Measurements from ENCODE around the gene IDE.

DNA sequence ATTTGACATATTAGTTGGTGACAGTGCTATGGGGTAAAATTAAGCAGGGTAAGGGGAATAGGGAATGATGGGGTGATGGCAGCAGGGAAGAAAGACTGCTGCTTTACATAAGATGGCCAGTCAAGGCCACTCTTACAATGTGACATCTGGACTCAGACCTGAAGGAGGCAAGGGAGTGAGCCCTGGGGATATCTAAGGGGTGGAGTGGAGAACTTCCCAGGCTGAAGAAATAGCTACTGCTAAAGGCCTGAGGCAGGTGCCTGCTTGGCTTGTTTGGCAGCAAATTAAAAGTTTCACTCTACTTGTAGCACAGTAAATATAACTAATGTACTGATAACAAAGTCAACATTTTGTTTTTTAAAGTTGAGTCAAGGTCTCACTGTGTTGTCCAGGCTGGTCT lies 93.5 kb downstream of the IDE start:
- TF ChIP-seq POLR2A (IDR thresholded peaks at IDR 0.05; ENCODE audit: low read depth, low read length): no peak
- no peak for TF ChIP-seq SMAD1 (IDR thresholded peaks at IDR 0.05; ENCODE audit: low read depth, partially characterized antibody)
- TF ChIP-seq CTCF (IDR thresholded peaks at IDR 0.05 in 2 of 3, conservative IDR thresholded peaks at IDR 0.05 in 1 of 3; ENCODE audit: control insufficient read depth in 2 of 3, extremely low read depth in 1 of 3, insufficient read depth in 1 of 3, low read depth in 3 of 3, low read length in 3 of 3): no peak
- TF ChIP-seq EZH2 (IDR thresholded peaks at IDR 0.05; ENCODE audit: borderline replicate concordance, control insufficient read depth, low read depth, low read length): no peak
- no peak for TF ChIP-seq SIN3A (IDR thresholded peaks at IDR 0.05; ENCODE audit: low read depth, low read length)
- TF ChIP-seq NR2C1 (IDR thresholded peaks at IDR 0.05): no peak
- TF ChIP-seq ATF7 (IDR thresholded peaks at IDR 0.05; ENCODE audit: low read depth): no peak
- TF ChIP-seq MTA2 (IDR thresholded peaks at IDR 0.05; ENCODE audit: low read depth): no peak
- TF ChIP-seq POLR2AphosphoS2 (IDR thresholded peaks at IDR 0.05; ENCODE audit: low read depth, low read length): no peak
- TF ChIP-seq, protein P1, sequence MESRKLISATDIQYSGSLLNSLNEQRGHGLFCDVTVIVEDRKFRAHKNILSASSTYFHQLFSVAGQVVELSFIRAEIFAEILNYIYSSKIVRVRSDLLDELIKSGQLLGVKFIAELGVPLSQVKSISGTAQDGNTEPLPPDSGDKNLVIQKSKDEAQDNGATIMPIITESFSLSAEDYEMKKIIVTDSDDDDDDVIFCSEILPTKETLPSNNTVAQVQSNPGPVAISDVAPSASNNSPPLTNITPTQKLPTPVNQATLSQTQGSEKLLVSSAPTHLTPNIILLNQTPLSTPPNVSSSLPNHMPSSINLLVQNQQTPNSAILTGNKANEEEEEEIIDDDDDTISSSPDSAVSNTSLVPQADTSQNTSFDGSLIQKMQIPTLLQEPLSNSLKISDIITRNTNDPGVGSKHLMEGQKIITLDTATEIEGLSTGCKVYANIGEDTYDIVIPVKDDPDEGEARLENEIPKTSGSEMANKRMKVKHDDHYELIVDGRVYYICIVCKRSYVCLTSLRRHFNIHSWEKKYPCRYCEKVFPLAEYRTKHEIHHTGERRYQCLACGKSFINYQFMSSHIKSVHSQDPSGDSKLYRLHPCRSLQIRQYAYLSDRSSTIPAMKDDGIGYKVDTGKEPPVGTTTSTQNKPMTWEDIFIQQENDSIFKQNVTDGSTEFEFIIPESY (IDR thresholded peaks at IDR 0.05): no peak
- no peak for TF ChIP-seq ZNF274 (IDR thresholded peaks at IDR 0.05; ENCODE audit: insufficient read depth, insufficient read length)
- no peak for TF ChIP-seq NBN (IDR thresholded peaks at IDR 0.05)

Data from GM12878 (cell line).